HepG2 (cell line): ENCODE results near the gene UGT2B15. TPM values are rescaled to one million over a fixed set of nuclear protein-coding genes. Genes with fewer than 3 reads are reported as not detected.

Experiments
- ATAC-seq: fragments of 200-7000 bp; cut with Tn5 transposase; 3 replicates; pipeline ENCODE4 v1.9.1; 2020; ENCODE audit warnings: mild to moderate bottlenecking, moderate library complexity
- BruUV-seq: library from RNA; stranded (reverse); fragments of 400-500 nt; replicated peaks from 2 replicates; lab custom pipeline; 2021; lab: Mats Ljungman, UMichigan
- CTCF ChIA-PET: fragments of 300-600 bp; formaldehyde crosslinking; extraction: SDS; loops from one replicate; lab custom pipeline; 2021; ENCODE audit warnings: low total read pairs, inconsistent platforms, low intra/inter-chr PET ratio; lab: Yijun Ruan, JAX
- POLR2A ChIA-PET: fragments of 350-600 bp; sonication (Branson Sonifier 250); formaldehyde crosslinking; loops from one replicate; lab custom pipeline; 2020; ENCODE audit warnings: antibody characterized with exemption, inconsistent platforms; lab: Yijun Ruan, JAX
- DNase-seq: peaks from one replicate; pipeline ENCODE4 v3.0.0-alpha.2; 2015; ENCODE audit warnings: low spot score
- FAIRE-seq: peaks from 3 replicates; lab custom pipeline; 2011; peaks lifted over from hg19 to GRCh38; lab: Jason Lieb, UNC
- H2AFZ ChIP-seq: one replicate; pipeline ENCODE4 v1.6.1; 2011; ENCODE audit warnings: low read length, inconsistent platforms
- H3K27ac ChIP-seq: fragments of 300-600 bp; 3 replicates; pipeline ENCODE4 v1.8.0; 2011; ENCODE audit warnings: mixed run types, mild to moderate bottlenecking, mixed read lengths, low read length, inconsistent platforms; ENCODE audit not compliant: insufficient read depth; ENCODE audit errors: extremely low read length
- H3K27me3 ChIP-seq, 2 experiments: fragments of 200-600 bp in 1 of 2; 2 replicates in 1 of 2; 3 replicates in 1 of 2; pipeline versions ENCODE4 v1.6.0 to v1.8.0; 2011; ENCODE audit warnings: low read length in 2 of 2, mild to moderate bottlenecking in 2 of 2, moderate library complexity in 2 of 2, inconsistent platforms in 1 of 2; ENCODE audit not compliant: insufficient read depth in 2 of 2, control insufficient read depth in 1 of 2
- H3K36me3 ChIP-seq, 2 experiments: fragments of 200-600 bp in 1 of 2; replicated peaks in 1 of 2; 2 replicates in 1 of 2; 3 replicates in 1 of 2; pipeline versions ENCODE4 v1.5.1 to v1.8.0; 2011; ENCODE audit warnings: low read length in 2 of 2, inconsistent platforms in 1 of 2; ENCODE audit not compliant: insufficient read depth in 2 of 2, control insufficient read depth in 1 of 2
- H3K4me1 ChIP-seq: 2 replicates; pipeline ENCODE4 v1.5.1; 2012; ENCODE audit warnings: low read length, inconsistent platforms; ENCODE audit not compliant: insufficient read depth
- H3K4me2 ChIP-seq: 2 replicates; pipeline ENCODE4 v1.6.0; 2011; ENCODE audit warnings: low read depth, low read length, inconsistent platforms
- H3K4me3 ChIP-seq, 3 experiments: fragments of 200-600 bp in 1 of 3; sonication (generic), shearing (Covaris generic) in 1 of 3; replicated peaks in 1 of 3; 2 replicates each; pipeline ENCODE4 v1.5.1; 2011 to 2016; ENCODE audit warnings: low read length in 3 of 3, inconsistent platforms in 2 of 3, low read depth in 2 of 3, mild to moderate bottlenecking in 2 of 3, control low read depth in 1 of 3, mixed read lengths in 1 of 3; ENCODE audit not compliant: insufficient read depth in 1 of 3
- H3K79me2 ChIP-seq: one replicate; pipeline ENCODE4 v1.6.1; 2011; ENCODE audit warnings: low read length, inconsistent platforms; ENCODE audit not compliant: insufficient read depth
- H3K9ac ChIP-seq: 2 replicates; pipeline ENCODE4 v1.6.0; 2011; ENCODE audit warnings: mild to moderate bottlenecking, low read depth, low read length, inconsistent platforms; ENCODE audit not compliant: insufficient read depth
- H3K9me3 ChIP-seq: 2 replicates; pipeline ENCODE4 v1.5.1; 2012; ENCODE audit warnings: mild to moderate bottlenecking, low read length
- H4K20me1 ChIP-seq: 2 replicates; pipeline ENCODE4 v1.6.0; 2011; ENCODE audit warnings: inconsistent platforms, mild to moderate bottlenecking, low read length, moderate library complexity; ENCODE audit not compliant: insufficient read depth
- ATF7 ChIP-seq, 2 experiments: fragments of 450-650 bp in 1 of 2; sonication (generic) in 1 of 2; formaldehyde crosslinking in 1 of 2; IDR thresholded peaks; 2 replicates each; pipeline versions ENCODE4 v1.4.0 to v1.6.1; 2016 to 2020; ENCODE audit warnings: antibody characterized with exemption in 1 of 2, mild to moderate bottlenecking in 1 of 2, missing genetic modification reagents in 1 of 2
- EP300 ChIP-seq, 3 experiments: sonication (generic) in 1 of 3; formaldehyde crosslinking in 1 of 3; IDR thresholded peaks; 2 replicates each; pipeline versions ENCODE4 v1.5.1 to v1.6.1; 2011 to 2020; ENCODE audit warnings: low read depth in 2 of 3, low read length in 2 of 3, borderline replicate concordance in 1 of 3, improper control_type of control experiment in 1 of 3, mild to moderate bottlenecking in 1 of 3, missing genetic modification reagents in 1 of 3, moderate library complexity in 1 of 3
- FOXA1 ChIP-seq, 2 experiments: fragments of 450-650 bp in 1 of 2; sonication (generic) in 1 of 2; formaldehyde crosslinking in 1 of 2; IDR thresholded peaks; 2 replicates each; pipeline versions ENCODE4 v1.4.0 to v1.6.1; 2016 to 2020; ENCODE audit warnings: missing genetic modification reagents in 1 of 2
- FOXA3 ChIP-seq: IDR thresholded peaks from 2 replicates; pipeline ENCODE4 v1.6.1; 2016; ENCODE audit warnings: missing genetic modification reagents, missing compliant biosample characterization
- FOXP1 ChIP-seq, 2 experiments: fragments of 450-650 bp in 1 of 2; IDR thresholded peaks; 2 replicates each; pipeline ENCODE4 v1.6.1; 2017 to 2018; ENCODE audit warnings: antibody characterized with exemption in 1 of 2
- GATAD2A ChIP-seq: IDR thresholded peaks from 2 replicates; pipeline ENCODE4 v1.6.1; 2016
- MAFF ChIP-seq: IDR thresholded peaks from 2 replicates; pipeline ENCODE4 v1.6.1; 2011; ENCODE audit warnings: low read depth, low read length, improper control_type of control experiment
- NFIC ChIP-seq: IDR thresholded peaks from 2 replicates; pipeline ENCODE4 v1.6.1; 2012; ENCODE audit warnings: mild to moderate bottlenecking, low read length, inconsistent platforms
- PAXIP1 ChIP-seq: sonication (generic); formaldehyde crosslinking; conservative IDR thresholded peaks from 2 replicates; pipeline ENCODE4 v1.4.0; 2020; ENCODE audit warnings: mild to moderate bottlenecking, missing genetic modification reagents, moderate library complexity
- SRSF1 ChIP-seq: fragments of 200-400 bp; formaldehyde crosslinking; optimal IDR thresholded peaks from 2 replicates; pipeline ENCODE3; 2017; ENCODE audit warnings: mild to moderate bottlenecking, low read depth, low read length, moderate library complexity
- ZNF652 ChIP-seq: IDR thresholded peaks from 2 replicates; pipeline ENCODE4 v1.6.1; 2016; ENCODE audit warnings: low read depth, borderline replicate concordance
- WGBS: methylation state at CpG from one replicate; pipeline ENCODE4 v1.1.6; 2017; ENCODE audit warnings: low lambda C conversion rate; 5-methylcytosine and 5-hydroxymethylcytosine counted together
- in situ Hi-C: cut with HindIII; loops from 2 replicates; pipeline ENCODE4 v1.10.0; 2017; ENCODE audit warnings: low pct_unique_long_range_greater_than_20kb; ENCODE audit not compliant: extremely low pct_ligation_motif_present
- intact Hi-C: fragments of 100-400 bp; cut with micrococcal nuclease; formaldehyde crosslinking; loops from one replicate; pipeline ENCODE4 v1.10.0; 2022; ENCODE audit not compliant: unreplicated experiment
- polyA plus RNA-seq, 8 experiments: library from polyadenylated mRNA; depleted of rRNA in 3 of 8; stranded (reverse) in 7 of 8; unstranded in 1 of 8; fragments of >200 nt; fragmentation: Illumina TruSeq in 4 of 8; extraction: Trizol in 4 of 8; gene quantifications; 2 replicates each; pipeline versions ENCODE4 v1.2.1 to v1.2.3, GENCODE V29; 2011 to 2016; ENCODE audit warnings: low read depth in 4 of 8, missing spikeins in 1 of 8, mixed read lengths in 1 of 8; ENCODE audit not compliant: insufficient read depth in 1 of 8
- total RNA-seq, 5 experiments: library from RNA; depleted of rRNA; stranded (reverse); fragments of >200 nt; fragmentation: Illumina TruSeq; extraction: Trizol; gene quantifications; 2 replicates each; pipeline ENCODE4 v1.2.3, GENCODE V29; 2016; ENCODE audit warnings: low read depth in 1 of 5
- TF ChIP-seq, protein P1 (sequence below): sonication (generic); formaldehyde crosslinking; IDR thresholded peaks from 2 replicates; pipeline ENCODE4 v1.9.0; 2021; ENCODE audit warnings: missing genetic modification reagents, borderline replicate concordance

The UGT2B15 gene
- total and polyA plus RNA-seq, 2 of the 13 experiments (the other 11 are each of a cell fraction or from before 2014, with no cell fraction given): 0.04 to 0.11 TPM

DNA sequence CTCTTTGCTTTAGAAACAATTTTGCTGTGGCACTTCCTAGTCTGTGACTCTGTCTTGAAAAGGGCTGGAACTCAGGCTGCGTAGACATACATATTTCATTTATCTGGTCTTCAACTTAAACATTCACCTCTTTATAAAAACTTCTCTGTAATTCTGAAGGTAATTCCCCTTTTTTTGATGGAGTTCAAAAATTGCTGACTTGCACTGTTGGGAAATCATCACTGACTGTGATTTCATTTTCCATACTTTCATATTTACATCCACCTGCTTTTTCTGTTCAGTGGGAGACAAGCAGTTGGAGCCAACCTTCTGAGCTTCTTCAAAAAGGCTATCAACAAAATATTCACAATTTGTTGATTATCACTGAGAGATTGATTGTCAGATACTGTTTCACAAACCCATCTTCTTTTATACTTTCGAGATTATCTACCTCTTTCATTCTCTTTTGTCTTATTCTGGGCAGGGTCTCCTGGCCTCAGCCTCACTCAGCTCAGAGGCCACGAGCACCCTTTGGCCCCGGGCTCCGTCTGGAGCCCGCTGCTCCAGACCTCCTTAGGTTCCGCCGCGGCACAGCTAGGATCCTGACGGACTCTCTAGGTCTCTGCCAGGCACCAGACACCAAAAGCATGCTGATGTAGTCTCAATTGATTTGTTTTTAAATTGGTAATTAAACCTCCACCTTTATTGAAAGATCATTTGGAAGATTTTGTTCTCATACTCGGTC, 54.6 kb downstream of the UGT2B15 start (continued):
- TF ChIP-seq SRSF1 (no peak), ZNF652 (CRISPR knock-in tag) (no peak), MAFF (peak; percentile 69)
- TF ChIP-seq, all 625 proteins: peak for 2

DNA sequence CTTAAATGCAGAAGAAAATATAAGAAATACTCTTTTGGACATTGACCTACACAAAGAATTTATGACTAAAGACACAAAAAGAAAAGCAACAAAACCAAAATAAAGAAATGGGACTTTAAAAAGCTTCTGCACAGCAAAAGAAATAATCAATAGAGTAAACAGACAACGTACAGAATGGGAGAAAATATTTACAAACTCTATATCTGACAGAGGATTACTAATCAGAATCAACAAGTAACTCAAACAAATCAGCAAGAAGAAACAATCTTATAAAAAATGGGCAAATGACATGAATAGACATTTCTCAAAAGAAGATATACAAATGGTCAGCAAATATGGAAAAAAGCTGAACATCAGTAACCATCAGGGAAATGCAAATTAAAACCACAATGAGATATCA, 56.7 kb downstream of the UGT2B15 start:
- Histone ChIP-seq H3K9me3 (no peaks in the 10 kb centered on the region), H3K27ac (no peak overlapping the region), H2AFZ (no peak overlapping the region), H3K79me2 (no peaks in the 10 kb centered on the region), H3K9ac (no peak overlapping the region), H3K36me3 (no peaks in the 10 kb centered on the region), H3K27me3 (no peaks in the 10 kb centered on the region), H3K4me1 (peaks cover 14% of the 10 kb centered on the region), H3K4me3 (no peak overlapping the region), H4K20me1 (no peaks in the 10 kb centered on the region), H3K4me2 (no peak overlapping the region)
- CTCF ChIA-PET: no interaction called here
- WGBS: 0% methylated on average over 1 of the region's 1 CpG
- DNase-seq (no peak), FAIRE-seq (no peak), ATAC-seq (no peak)
- in situ Hi-C loops (no loop called here), intact Hi-C loops (no loop called here)
- no TSS peak for BruUV-seq
- POLR2A ChIA-PET: no interaction called here
- TF ChIP-seq, protein P1, sequence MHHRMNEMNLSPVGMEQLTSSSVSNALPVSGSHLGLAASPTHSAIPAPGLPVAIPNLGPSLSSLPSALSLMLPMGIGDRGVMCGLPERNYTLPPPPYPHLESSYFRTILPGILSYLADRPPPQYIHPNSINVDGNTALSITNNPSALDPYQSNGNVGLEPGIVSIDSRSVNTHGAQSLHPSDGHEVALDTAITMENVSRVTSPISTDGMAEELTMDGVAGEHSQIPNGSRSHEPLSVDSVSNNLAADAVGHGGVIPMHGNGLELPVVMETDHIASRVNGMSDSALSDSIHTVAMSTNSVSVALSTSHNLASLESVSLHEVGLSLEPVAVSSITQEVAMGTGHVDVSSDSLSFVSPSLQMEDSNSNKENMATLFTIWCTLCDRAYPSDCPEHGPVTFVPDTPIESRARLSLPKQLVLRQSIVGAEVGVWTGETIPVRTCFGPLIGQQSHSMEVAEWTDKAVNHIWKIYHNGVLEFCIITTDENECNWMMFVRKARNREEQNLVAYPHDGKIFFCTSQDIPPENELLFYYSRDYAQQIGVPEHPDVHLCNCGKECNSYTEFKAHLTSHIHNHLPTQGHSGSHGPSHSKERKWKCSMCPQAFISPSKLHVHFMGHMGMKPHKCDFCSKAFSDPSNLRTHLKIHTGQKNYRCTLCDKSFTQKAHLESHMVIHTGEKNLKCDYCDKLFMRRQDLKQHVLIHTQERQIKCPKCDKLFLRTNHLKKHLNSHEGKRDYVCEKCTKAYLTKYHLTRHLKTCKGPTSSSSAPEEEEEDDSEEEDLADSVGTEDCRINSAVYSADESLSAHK (CRISPR knock-in tag): no peak
- TF ChIP-seq ATF7 (IDR thresholded peaks at IDR 0.05): no peak
- no peak for TF ChIP-seq ATF7 (CRISPR knock-in tag; IDR thresholded peaks at IDR 0.05)
- TF ChIP-seq FOXA3: peak; percentile 61; the same call in 1 of the 2 replicates
- TF ChIP-seq FOXA1 (IDR thresholded peaks at IDR 0.05): peak; percentile 59; the same call in 1 of the 2 replicates
- TF ChIP-seq FOXA1 (CRISPR knock-in tag; IDR thresholded peaks at IDR 0.05): no peak
- TF ChIP-seq EP300 (IDR thresholded peaks at IDR 0.05; ENCODE audit: low read depth in 2 of 2, low read length in 2 of 2): peak in 1 of 2 experiments; percentile 44; a peak in 1 of 4 replicates
- TF ChIP-seq EP300 (CRISPR knock-in tag; IDR thresholded peaks at IDR 0.05; ENCODE audit: borderline replicate concordance): no peak
- TF ChIP-seq GATAD2A (CRISPR knock-in tag): peak; percentile 47; the same call in 1 of the 2 replicates
- no peak for TF ChIP-seq FOXP1 (IDR thresholded peaks at IDR 0.05)
- peak; percentile 67 for TF ChIP-seq FOXP1 (CRISPR knock-in tag; IDR thresholded peaks at IDR 0.05)
- TF ChIP-seq NFIC: peak; percentile 62; the same call in 1 of the 2 replicates
- TF ChIP-seq PAXIP1 (CRISPR knock-in tag): peak; percentile 19; the same call in 1 of the 2 replicates
